Breast epithelium (tissue), 3 donors: ENCODE results near the gene IFT81.

Experiments
- POLR2A ChIP-seq: fragments of 450-650 bp; IDR thresholded peaks from one replicate; pipeline ENCODE4 v1.6.1; 2016; ENCODE audit warnings: antibody characterized with exemption, mild to moderate bottlenecking, moderate library complexity
- TF ChIP-seq, protein P1 (sequence below), 3 donors: fragments of 450-650 bp; IDR thresholded peaks; one replicate each; pipeline ENCODE4 v1.5.1; 2016 to 2017; ENCODE audit warnings: antibody characterized with exemption in 3 of 3, mild to moderate bottlenecking in 3 of 3, moderate library complexity in 3 of 3

- TF ChIP-seq, protein P1, sequence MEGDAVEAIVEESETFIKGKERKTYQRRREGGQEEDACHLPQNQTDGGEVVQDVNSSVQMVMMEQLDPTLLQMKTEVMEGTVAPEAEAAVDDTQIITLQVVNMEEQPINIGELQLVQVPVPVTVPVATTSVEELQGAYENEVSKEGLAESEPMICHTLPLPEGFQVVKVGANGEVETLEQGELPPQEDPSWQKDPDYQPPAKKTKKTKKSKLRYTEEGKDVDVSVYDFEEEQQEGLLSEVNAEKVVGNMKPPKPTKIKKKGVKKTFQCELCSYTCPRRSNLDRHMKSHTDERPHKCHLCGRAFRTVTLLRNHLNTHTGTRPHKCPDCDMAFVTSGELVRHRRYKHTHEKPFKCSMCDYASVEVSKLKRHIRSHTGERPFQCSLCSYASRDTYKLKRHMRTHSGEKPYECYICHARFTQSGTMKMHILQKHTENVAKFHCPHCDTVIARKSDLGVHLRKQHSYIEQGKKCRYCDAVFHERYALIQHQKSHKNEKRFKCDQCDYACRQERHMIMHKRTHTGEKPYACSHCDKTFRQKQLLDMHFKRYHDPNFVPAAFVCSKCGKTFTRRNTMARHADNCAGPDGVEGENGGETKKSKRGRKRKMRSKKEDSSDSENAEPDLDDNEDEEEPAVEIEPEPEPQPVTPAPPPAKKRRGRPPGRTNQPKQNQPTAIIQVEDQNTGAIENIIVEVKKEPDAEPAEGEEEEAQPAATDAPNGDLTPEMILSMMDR (IDR thresholded peaks at IDR 0.05), result no peak
- TF ChIP-seq POLR2A, result no peak
These were observed 43.7 kb upstream of the IFT81 start for GRCh38 chr12:110080410-110080809.
